Vagina (tissue), 2 donors: Measurements from ENCODE around the gene ADAM30. TPM values are rescaled to one million over a fixed set of nuclear protein-coding genes. Genes with fewer than 3 reads are reported as not detected.
"Not testable (repeated sequence)": the region's sequence is repeated elsewhere in the genome, so short reads cannot be mapped to it uniquely, and the experiment has no call there.

Source experiments
- DNase-seq, 2 donors: peaks; one replicate each; pipeline ENCODE4 v3.0.0-alpha.2; 2017; ENCODE audit errors: extremely low spot score in 2 of 2
- H3K27ac ChIP-seq: fragments of 200-600 bp; sonication (generic); one replicate; pipeline ENCODE4 v1.5.1; 2019
- H3K27me3 ChIP-seq: fragments of 200-600 bp; sonication (generic); one replicate; pipeline ENCODE4 v1.5.1; 2019
- H3K36me3 ChIP-seq, 2 donors: fragments of 200-600 bp; sonication (generic); one replicate each; pipeline ENCODE4 v1.5.1; 2017 to 2019
- H3K4me1 ChIP-seq: fragments of 200-600 bp; sonication (generic); one replicate; pipeline ENCODE4 v1.5.1; 2019
- H3K4me3 ChIP-seq, 2 donors: fragments of 200-600 bp; sonication (generic); 1 replicate in 1 of 2; 2 replicates in 1 of 2; pipeline ENCODE4 v1.5.1; 2016 to 2019
- H3K9me3 ChIP-seq: fragments of 200-600 bp; sonication (generic); one replicate; pipeline ENCODE4 v1.5.1; 2019
- POLR2A ChIP-seq, 2 donors: fragments of 450-650 bp; IDR thresholded peaks; one replicate each; pipeline ENCODE4 v1.6.1; 2017; ENCODE audit warnings: antibody characterized with exemption in 2 of 2, mild to moderate bottlenecking in 2 of 2, moderate library complexity in 2 of 2
- POLR2AphosphoS5 ChIP-seq, 2 donors: sonication (generic); formaldehyde crosslinking; IDR thresholded peaks; one replicate each; pipeline ENCODE4 v1.9.0; 2017; ENCODE audit warnings: antibody characterized with exemption in 2 of 2, mild to moderate bottlenecking in 2 of 2, low read depth in 1 of 2; ENCODE audit not compliant: insufficient read depth in 1 of 2
- intact Hi-C: fragments of 100-400 bp; cut with DNase I; formaldehyde crosslinking; loops from one replicate; pipeline ENCODE4 v1.15.1; 2023
- total RNA-seq: library from RNA; depleted of rRNA; stranded (reverse); fragments of >200 nt; gene quantifications from one replicate; pipeline ENCODE4 v1.2.3, GENCODE V29; 2016
- TF ChIP-seq, protein P1 (sequence below), 3 experiments: fragments of 450-650 bp in 2 of 3; fragments of 200-600 bp in 1 of 3; sonication (generic) in 1 of 3; IDR thresholded peaks; one replicate each; pipeline ENCODE4 v1.5.1; 2017 to 2019; ENCODE audit warnings: antibody characterized with exemption in 3 of 3, mild to moderate bottlenecking in 2 of 3, moderate library complexity in 2 of 3

Gene ADAM30
- total RNA-seq, 1 donor from 2014 or later, result not detected

- Histone ChIP-seq H3K27me3 (no peaks in the 10 kb centered on the region), H3K9me3 (no peaks in the 10 kb centered on the region), H3K4me1 (no peaks in the 10 kb centered on the region), H3K27ac (no peak overlapping the region), H3K4me3 (no peak overlapping the region), H3K36me3 (no peaks in the 10 kb centered on the region)
- DNase-seq, result no peak
- intact Hi-C loops, result no loop called here
- TF ChIP-seq POLR2AphosphoS5 (IDR thresholded peaks at IDR 0.05; ENCODE audit: insufficient read depth in 1 of 2, low read depth in 1 of 2), result no peak
- TF ChIP-seq, protein P1, sequence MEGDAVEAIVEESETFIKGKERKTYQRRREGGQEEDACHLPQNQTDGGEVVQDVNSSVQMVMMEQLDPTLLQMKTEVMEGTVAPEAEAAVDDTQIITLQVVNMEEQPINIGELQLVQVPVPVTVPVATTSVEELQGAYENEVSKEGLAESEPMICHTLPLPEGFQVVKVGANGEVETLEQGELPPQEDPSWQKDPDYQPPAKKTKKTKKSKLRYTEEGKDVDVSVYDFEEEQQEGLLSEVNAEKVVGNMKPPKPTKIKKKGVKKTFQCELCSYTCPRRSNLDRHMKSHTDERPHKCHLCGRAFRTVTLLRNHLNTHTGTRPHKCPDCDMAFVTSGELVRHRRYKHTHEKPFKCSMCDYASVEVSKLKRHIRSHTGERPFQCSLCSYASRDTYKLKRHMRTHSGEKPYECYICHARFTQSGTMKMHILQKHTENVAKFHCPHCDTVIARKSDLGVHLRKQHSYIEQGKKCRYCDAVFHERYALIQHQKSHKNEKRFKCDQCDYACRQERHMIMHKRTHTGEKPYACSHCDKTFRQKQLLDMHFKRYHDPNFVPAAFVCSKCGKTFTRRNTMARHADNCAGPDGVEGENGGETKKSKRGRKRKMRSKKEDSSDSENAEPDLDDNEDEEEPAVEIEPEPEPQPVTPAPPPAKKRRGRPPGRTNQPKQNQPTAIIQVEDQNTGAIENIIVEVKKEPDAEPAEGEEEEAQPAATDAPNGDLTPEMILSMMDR (IDR thresholded peaks at IDR 0.05), result no peak
- TF ChIP-seq POLR2A (IDR thresholded peaks at IDR 0.05), result no peak
Measured at GRCh38 chr1:119865627-119866026, 30.7 kb downstream of the ADAM30 start.

GRCh38 chr1:119862276-119862675 lies 34.0 kb downstream of the ADAM30 start:
- DNase-seq, result no peak
- H3K27me3 ChIP-seq, result no peaks in the 10 kb centered on the region
- H3K4me1 ChIP-seq, result no peaks in the 10 kb centered on the region
- no peak overlapping the region for H3K27ac ChIP-seq
- no peak overlapping the region for H3K4me3 ChIP-seq
- H3K36me3 ChIP-seq, result no peaks in the 10 kb centered on the region
- no peak for TF ChIP-seq POLR2AphosphoS5 (IDR thresholded peaks at IDR 0.05; ENCODE audit: insufficient read depth in 1 of 2, low read depth in 1 of 2)
- TF ChIP-seq POLR2A (IDR thresholded peaks at IDR 0.05), result no peak
- TF ChIP-seq, protein P1 (IDR thresholded peaks at IDR 0.05), result no peak
- intact Hi-C loops, result no loop called here
- H3K9me3 ChIP-seq, result no peaks in the 10 kb centered on the region

- H3K27me3 ChIP-seq, result no peaks in the 10 kb centered on the region
- TF ChIP-seq, protein P1 (IDR thresholded peaks at IDR 0.05), result no peak
- TF ChIP-seq POLR2AphosphoS5 (IDR thresholded peaks at IDR 0.05; ENCODE audit: insufficient read depth in 1 of 2, low read depth in 1 of 2), result no peak
- no peak for TF ChIP-seq POLR2A (IDR thresholded peaks at IDR 0.05)
- intact Hi-C loops, result no loop called here
- H3K4me1 ChIP-seq, result no peaks in the 10 kb centered on the region
- no peaks in the 10 kb centered on the region for H3K9me3 ChIP-seq
- no peaks in the 10 kb centered on the region for H3K36me3 ChIP-seq
- H3K27ac ChIP-seq, result no peak overlapping the region
- H3K4me3 ChIP-seq, result no peak overlapping the region
- DNase-seq, result no peak
Measured at GRCh38 chr1:119861547-119861946, 34.8 kb downstream of the ADAM30 start.

GRCh38 chr1:119859647-119860046 lies 36.7 kb downstream of the ADAM30 start:
- TF ChIP-seq, protein P1 (IDR thresholded peaks at IDR 0.05), result no peak
- Histone ChIP-seq H3K9me3 (no peaks in the 10 kb centered on the region), H3K27ac (no peak overlapping the region), H3K27me3 (no peaks in the 10 kb centered on the region), H3K4me3 (no peak overlapping the region), H3K36me3 (no peaks in the 10 kb centered on the region), H3K4me1 (no peaks in the 10 kb centered on the region)
- no peak for DNase-seq
- intact Hi-C loops, result no loop called here

DNA sequence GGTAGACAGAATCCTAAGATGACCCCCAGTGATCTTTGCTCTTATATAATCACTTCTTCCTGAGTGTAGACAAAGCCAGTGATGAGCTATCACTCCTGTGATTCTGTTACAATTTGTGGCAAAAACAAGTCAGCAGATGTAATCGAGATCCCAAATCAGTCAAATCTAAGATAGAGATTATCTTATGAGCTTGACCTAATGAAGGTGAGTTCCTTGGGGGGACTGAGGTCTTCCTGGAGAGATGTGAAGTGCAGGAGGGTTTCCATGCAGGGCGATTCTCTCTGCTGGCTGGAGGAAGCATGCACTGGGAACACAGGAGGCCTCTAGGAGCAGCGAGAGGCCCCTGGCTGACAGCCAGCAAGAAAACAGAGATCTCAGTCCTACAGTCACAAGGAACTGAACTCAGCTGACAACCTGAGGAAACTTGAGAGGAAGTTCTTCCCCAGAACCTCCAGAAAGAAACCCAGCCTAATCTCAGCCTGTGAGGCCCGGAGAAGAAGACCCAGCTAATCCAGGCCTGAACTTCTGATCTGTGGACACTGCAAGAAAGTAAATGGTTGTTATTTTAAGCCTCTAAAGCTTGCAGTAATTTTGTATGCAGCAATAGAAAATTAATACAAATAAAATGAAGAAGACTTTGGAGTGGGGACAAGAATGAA lies 37.6 kb downstream of the ADAM30 start:
- DNase-seq, intact Hi-C loops, H3K4me3 ChIP-seq, H3K9me3 ChIP-seq, H3K27me3 ChIP-seq, H3K27ac ChIP-seq, H3K4me1 ChIP-seq, H3K36me3 ChIP-seq: not testable (repeated sequence)
